ENCODE results near the gene GK. TPM values are rescaled to one million over a fixed set of nuclear protein-coding genes. Genes with fewer than 3 reads are reported as not detected.
"Not testable (repeated sequence)": the region's sequence is repeated elsewhere in the genome, so short reads cannot be mapped to it uniquely, and the experiment has no call there.

Gene GK
- total RNA-seq, 1 experiment from 2014 or later: 14.3 TPM

DNA sequence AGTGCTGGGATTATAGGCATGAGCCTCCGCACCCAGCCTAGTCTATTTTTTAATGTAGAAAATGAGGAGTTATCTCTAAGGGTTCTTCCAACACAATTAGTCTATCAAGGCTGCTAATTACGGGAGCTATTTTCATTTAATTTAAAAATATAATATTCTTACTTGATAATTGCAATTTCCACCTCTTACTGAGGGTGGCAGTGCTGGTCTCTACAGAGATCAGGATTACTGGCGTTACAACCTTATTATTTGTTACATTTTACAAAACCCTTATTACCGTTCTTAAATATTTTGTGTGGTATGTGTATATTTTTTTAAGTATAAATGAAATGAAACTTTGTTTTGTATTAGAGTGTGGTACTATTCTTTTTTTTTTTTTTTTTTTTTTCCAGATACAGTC is 17.6 kb upstream of the GK start:
- TF ChIP-seq, protein P1, sequence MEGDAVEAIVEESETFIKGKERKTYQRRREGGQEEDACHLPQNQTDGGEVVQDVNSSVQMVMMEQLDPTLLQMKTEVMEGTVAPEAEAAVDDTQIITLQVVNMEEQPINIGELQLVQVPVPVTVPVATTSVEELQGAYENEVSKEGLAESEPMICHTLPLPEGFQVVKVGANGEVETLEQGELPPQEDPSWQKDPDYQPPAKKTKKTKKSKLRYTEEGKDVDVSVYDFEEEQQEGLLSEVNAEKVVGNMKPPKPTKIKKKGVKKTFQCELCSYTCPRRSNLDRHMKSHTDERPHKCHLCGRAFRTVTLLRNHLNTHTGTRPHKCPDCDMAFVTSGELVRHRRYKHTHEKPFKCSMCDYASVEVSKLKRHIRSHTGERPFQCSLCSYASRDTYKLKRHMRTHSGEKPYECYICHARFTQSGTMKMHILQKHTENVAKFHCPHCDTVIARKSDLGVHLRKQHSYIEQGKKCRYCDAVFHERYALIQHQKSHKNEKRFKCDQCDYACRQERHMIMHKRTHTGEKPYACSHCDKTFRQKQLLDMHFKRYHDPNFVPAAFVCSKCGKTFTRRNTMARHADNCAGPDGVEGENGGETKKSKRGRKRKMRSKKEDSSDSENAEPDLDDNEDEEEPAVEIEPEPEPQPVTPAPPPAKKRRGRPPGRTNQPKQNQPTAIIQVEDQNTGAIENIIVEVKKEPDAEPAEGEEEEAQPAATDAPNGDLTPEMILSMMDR (IDR thresholded peaks at IDR 0.05; ENCODE audit: unreplicated experiment): no peak
- Mint-ChIP-seq H3K36me3 (ENCODE audit: insufficient read depth, unreplicated experiment) (no peaks in the 10 kb centered on the region), H3K4me1 (ENCODE audit: low read depth, unreplicated experiment) (no peaks in the 10 kb centered on the region), H3K27ac (ENCODE audit: unreplicated experiment) (no peak overlapping the region), H3K9me3 (ENCODE audit: low read depth, unreplicated experiment) (no peaks in the 10 kb centered on the region), H3K4me3 (ENCODE audit: low read depth, unreplicated experiment) (no peak overlapping the region), H3K27me3 (ENCODE audit: unreplicated experiment) (no peaks in the 10 kb centered on the region)
- intact Hi-C loops (cut with micrococcal nuclease; ENCODE audit: unreplicated experiment): loop anchor here (1.0 kb wide), 1 partner anchor 78 kb away; no protein-coding TSS in a partner anchor
- peak; percentile 12 for DNase-seq
- no TSS peak for BruUV-seq (replicated peaks)
- CTCF ChIA-PET: interaction anchor here (0.7 to 1.1 kb wide), 5 partner anchors 21 to 296 kb away, joined by 3 to 13 read pairs (median 5); no protein-coding TSS in a partner anchor

DNA sequence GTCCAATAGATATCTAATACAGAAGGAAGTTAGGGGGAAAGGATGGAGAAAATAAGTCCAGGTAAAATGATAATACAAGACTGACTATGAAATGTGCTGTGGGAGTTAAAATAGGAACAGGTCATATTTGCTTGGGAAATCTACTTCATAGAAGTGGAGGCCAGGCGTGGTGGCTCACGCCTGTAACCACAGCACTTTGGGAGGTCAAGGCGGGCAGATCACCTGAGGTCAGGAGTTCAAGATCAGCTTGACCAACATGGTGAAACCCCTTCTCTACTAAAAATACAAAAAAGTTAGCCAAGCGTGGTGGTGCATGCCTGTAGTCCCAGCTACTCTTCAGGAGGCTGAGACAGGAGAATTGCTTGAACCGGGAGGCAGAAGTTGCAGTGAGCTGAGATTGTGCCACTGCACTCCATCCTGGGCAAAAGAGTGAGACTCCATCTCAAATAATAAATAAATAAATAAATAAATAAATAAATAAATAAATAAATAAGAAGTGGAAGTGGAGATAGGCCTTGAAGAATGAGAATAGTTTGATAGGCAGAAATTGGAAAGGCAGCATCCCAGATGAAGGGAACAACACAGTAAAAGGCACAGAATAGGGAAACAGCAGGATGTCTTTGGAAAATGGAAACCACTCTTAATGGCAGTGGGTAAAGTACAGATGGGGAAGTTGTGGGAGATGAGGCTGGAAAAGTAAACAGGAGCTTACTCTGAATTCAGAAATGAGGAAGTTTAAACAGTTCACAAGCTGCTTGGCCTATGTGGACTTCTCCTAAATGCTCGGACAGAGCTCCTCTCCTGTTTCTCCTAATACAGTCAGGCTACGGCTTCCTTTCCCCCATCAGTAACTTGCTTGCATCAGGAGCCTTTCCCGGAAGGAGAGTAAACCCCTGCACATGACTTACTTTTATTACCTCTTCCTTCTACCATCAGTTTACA is 15.1 kb upstream of the GK start:
- intact Hi-C loops (cut with micrococcal nuclease; ENCODE audit: unreplicated experiment): no loop called here
- Mint-ChIP-seq H3K9me3 (ENCODE audit: low read depth, unreplicated experiment) (no peaks in the 10 kb centered on the region), H3K27me3 (ENCODE audit: unreplicated experiment) (no peaks in the 10 kb centered on the region), H3K27ac (ENCODE audit: unreplicated experiment) (no peak overlapping the region), H3K36me3 (ENCODE audit: insufficient read depth, unreplicated experiment) (no peaks in the 10 kb centered on the region), H3K4me3 (ENCODE audit: low read depth, unreplicated experiment) (no peak overlapping the region), H3K4me1 (ENCODE audit: low read depth, unreplicated experiment) (no peaks in the 10 kb centered on the region)
- CTCF ChIA-PET: interaction anchor here (0.6 kb wide), 1 partner anchor 61 kb away, joined by 4 read pairs; no protein-coding TSS in a partner anchor
- BruUV-seq (replicated peaks): no TSS peak
- TF ChIP-seq, protein P1 (IDR thresholded peaks at IDR 0.05; ENCODE audit: unreplicated experiment): no peak
- DNase-seq: no peak

DNA sequence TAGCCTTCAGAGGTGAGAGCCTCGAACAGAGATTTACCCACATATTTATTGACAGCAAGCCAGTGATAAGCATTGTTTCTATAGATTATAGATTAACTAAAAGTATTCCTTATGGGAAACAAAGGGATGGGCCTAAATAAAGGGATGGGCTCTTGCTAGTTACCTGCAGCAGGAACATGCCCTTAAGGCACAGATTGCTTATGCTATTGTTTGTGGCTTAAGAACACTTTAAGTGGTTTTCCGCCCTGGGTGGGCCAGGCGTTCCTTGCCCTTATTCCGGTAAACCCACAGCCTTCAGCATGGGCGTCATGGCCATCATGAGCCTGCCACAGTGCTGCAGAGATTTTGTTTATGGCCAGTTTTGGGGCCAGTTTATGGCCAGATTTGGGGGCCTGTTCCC is 13.5 kb upstream of the GK start:
- H3K36me3 Mint-ChIP-seq (ENCODE audit: insufficient read depth, unreplicated experiment); H3K27ac Mint-ChIP-seq (ENCODE audit: unreplicated experiment); intact Hi-C loops (cut with micrococcal nuclease; ENCODE audit: unreplicated experiment); H3K4me3 Mint-ChIP-seq (ENCODE audit: low read depth, unreplicated experiment); DNase-seq; BruUV-seq (replicated peaks); H3K9me3 Mint-ChIP-seq (ENCODE audit: low read depth, unreplicated experiment); H3K27me3 Mint-ChIP-seq (ENCODE audit: unreplicated experiment); CTCF ChIA-PET; H3K4me1 Mint-ChIP-seq (ENCODE audit: low read depth, unreplicated experiment): not testable (repeated sequence)

DNA sequence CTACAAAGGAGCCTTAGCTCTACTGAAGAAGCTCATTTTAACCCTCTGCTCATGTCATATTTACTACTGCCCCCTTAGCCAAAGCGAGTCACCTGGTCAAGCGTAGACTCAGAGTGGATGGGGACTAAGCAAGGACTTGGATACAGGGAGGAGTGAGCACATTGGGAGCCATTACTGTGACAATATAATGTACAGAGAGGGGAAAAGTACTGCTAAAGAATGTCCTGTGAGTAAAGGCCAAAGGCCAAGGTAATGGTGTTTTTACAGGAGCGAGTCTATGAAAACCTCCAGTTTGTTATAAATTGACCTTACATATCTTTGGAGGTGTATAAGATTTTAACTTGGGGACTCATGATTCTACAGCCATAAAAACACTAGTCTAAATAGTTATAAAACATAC is 10.6 kb upstream of the GK start:
- DNase-seq: no peak
- no peaks in the 10 kb centered on the region for H3K9me3 Mint-ChIP-seq (ENCODE audit: low read depth, unreplicated experiment)
- no peak overlapping the region for H3K4me3 Mint-ChIP-seq (ENCODE audit: low read depth, unreplicated experiment)
- CTCF ChIA-PET: no interaction called here
- no peaks in the 10 kb centered on the region for H3K27me3 Mint-ChIP-seq (ENCODE audit: unreplicated experiment)
- H3K36me3 Mint-ChIP-seq (ENCODE audit: insufficient read depth, unreplicated experiment): no peaks in the 10 kb centered on the region
- no TSS peak for BruUV-seq (replicated peaks)
- TF ChIP-seq, protein P1 (IDR thresholded peaks at IDR 0.05; ENCODE audit: unreplicated experiment): no peak
- intact Hi-C loops (cut with micrococcal nuclease; ENCODE audit: unreplicated experiment): no loop called here
- H3K4me1 Mint-ChIP-seq (ENCODE audit: low read depth, unreplicated experiment): no peaks in the 10 kb centered on the region
- H3K27ac Mint-ChIP-seq (ENCODE audit: unreplicated experiment): no peak overlapping the region
